Left kidney (tissue), 2 donors: Measurements from ENCODE around the gene ATP9A. TPM values are rescaled to one million over a fixed set of nuclear protein-coding genes. Genes with fewer than 3 reads are reported as not detected.
"Not testable (repeated sequence)": the region's sequence is repeated elsewhere in the genome, so short reads cannot be mapped to it uniquely, and the experiment has no call there.

ENCODE experiments used
- DNase-seq: peaks from one replicate; pipeline ENCODE4 v3.0.0-alpha.2; 2013
- polyA plus RNA-seq: library from polyadenylated mRNA; unstranded; fragments of 120-200 nt; gene quantifications from one replicate; pipeline ENCODE4 v1.2.1, GENCODE V29; 2013; ENCODE audit not compliant: insufficient read length

Gene ATP9A
- polyA plus RNA-seq, 1 donor, result 62.4 TPM

DNA sequence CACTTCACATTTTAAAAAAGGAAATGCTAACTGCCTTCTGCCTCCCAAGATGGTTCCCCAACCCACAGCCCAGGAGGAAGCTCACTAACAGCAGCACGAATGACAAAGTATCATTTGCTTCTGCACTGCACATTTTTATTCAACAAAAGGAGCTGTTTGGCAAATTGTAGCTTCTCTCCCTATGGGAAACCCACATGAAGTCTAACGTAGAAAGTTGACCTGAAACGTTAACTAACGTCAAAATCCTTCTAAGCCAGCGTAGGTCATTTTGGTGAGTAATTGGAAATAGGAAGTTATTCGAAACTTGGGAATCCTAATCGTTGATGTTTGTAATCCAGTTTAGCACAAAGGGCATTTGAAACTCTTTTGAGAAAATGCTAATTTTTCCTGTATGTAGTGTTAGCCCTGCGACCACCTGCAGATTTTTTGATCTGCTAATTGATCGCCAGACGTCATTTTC lies 31.2 kb upstream of the ATP9A start:
- DNase-seq, result no peak

DNA sequence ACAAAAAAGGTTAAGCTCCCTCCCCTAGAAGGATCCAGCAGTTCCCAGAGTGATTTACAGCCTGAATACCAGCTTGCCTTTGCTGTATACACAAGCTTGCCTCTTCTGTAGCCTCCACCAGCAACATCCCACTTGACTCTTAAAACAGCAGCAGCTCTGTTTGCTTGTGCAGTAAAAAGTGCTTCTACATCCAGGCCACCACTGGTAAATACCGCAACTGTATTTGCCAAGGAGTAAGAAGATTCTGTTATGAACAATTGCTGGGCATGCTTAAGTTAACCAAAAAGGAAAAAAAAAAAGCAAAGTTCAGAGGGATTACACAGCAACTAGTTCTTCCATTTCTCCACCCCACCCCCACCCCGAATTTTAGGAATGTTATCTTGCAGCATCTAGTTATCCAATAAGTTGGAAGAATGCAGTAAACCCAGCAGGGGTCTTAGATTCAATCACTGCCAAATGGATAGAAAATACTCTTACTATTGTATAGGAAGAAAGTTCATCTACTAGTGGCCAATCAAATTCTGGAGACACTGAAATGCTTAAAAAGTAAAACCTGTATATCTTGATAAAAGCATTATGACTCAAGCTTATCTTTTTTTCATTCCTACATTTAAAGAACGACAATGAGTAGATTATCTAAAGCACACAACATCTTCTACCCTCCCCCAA lies 29.3 kb upstream of the ATP9A start:
- DNase-seq, result no peak

DNA sequence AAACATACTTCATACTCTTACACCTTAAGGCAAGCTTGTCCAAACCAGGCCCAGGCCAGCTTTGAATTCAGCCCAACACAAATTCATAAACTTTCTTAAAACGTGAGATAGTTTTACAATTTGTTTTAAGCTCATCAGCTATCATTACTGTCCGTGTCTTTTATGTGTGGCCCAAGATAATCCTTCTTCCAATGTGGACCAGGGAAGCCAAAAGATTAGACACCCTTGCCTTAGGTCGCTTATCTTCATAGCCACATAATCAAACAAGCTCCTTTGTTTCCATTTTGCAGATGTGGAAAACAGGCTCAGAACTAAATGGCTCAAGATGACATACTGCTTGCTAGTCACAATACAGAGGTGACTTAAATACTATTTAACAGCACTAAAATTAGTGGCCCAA lies 28.1 kb upstream of the ATP9A start:
- no peak for DNase-seq

DNA sequence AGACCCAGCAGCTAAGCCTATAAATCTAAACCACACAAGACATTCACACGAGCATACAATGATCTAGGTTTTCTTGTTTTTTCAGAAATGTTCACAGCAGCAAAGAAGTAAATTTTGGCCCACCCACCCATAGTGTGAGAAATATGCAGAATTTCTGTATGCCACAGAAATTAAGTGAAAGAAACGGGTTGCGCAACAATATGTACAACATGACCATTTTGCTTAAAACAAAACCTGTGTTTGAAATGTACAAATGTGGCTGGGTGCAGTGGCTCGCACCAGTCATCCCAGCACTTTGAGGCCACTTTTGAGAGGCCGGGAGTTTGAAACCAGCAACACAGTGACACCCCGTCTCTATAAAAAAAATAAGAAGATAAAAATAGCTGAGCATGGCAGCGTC lies 24.8 kb upstream of the ATP9A start:
- no peak for DNase-seq

DNA sequence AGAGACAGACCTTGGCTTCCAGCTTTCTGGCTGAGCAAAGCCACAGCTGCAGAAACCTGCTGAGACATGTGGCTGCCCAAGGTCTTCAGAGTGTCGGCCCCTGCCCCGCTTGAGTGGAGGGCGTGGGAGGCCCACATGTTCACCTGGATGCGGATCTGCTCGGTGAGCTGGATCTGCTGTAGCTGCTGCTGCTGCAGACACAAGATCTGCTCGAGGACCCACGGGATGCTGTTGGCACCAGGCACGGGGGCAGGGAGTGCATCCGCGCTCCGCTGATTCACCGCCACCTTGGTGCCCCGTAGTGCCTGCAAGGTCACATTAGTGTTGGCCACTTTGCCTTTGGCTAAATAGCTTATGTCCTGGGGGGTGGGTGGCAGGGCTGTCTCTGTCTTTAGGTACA lies 23.4 kb upstream of the ATP9A start:
- no peak for DNase-seq

DNA sequence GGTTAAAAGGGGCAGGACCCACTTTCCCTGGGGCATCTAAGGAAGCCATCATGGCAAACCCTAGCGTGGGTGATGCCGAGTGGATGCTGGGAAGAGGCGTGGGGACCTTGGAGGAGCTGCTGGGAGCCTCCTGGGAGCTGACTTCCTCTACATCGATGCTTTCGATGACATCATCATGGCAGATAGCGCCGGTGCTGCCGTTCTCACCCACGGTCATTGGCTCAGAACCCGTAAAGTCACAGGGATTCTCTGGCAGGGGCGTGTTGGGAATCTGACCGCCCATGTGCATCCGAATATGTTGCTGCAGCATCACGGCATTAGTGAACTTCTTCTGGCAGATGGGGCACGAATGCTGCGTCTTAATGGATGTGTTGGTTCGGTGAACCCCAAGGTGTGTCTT lies 22.1 kb upstream of the ATP9A start:
- DNase-seq, result no peak

DNA sequence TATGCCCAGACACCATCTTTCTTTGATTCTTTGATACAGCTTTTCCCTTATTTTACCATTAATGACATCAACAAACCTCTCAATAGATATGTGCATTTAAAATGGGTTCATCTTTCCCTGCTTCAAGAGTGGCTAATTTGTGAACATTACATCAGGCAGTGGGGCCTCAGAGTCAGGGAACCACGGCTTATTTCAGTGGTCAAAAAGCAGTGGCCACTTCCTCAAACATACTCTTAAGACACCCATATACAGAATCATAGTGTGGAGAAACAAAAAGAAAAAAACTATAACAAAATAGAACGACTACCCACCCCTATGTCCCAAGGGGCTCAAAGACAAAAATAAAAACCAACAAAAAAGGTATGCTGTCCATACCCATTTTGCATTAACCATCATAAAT lies 21.2 kb upstream of the ATP9A start:
- DNase-seq, result no peak

DNA sequence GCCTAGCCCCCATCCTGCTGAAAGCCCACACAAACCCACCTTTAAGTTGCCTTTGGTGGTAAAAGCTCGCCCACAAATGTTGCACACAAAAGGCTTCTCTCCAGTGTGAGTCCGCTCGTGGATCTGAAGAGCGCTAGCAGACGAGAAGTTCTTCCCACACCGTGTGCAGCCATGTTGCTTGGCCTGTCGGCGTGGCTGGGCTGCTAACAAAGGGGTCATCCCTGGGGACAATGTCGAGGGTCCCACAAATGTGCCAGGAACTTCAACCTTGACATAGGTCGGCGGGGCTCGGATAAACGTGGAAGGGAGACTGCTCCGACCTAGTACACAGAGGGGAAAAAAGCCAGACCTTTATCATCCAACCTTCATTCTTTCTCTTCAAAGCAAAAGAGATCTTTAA lies 20.6 kb upstream of the ATP9A start:
- DNase-seq, result no peak

DNA sequence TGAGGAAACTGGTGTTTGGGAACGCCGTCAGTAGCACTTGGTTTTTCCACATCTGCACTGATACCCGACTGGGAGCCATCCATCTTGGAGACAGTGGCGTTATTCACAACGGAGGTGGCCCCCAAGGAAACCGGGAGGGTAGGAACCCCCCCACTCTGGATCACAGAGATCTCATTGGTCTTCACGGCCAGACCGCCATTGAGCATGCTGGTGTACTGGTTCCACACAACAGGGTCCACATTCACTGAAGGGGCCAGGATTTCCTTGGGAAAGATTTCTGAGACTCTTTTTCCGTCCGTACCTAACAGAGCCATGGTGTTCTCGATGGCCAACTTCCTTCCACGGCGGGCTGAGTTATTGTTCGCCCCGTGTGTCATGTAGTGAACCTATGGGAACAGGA lies 16.1 kb upstream of the ATP9A start:
- no peak for DNase-seq

DNA sequence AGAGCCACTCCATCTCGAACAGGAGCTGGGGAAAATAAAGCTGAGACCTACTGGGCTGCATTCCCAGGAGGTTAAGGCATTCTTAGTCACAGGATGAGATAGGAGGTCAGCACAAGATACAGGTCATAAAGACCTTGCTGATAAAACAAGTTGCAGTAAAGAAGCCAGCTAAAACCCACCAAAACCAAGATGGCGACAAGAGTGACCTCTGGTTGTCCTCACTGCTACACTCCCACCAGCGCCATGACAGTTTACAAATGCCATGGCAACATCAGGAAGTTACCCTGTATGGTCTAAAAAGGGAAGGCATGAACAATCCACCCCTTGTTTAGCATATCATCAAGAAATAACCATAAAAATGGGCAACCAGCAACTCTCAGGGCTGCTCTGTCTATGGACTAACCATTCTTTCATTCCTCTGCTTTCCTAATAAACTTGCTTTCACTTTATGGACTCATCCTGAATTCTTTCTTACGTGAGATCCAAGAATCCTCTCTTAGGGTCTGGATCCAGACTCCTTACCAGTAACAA lies 10.1 kb upstream of the ATP9A start:
- DNase-seq, result not testable (repeated sequence)

DNA sequence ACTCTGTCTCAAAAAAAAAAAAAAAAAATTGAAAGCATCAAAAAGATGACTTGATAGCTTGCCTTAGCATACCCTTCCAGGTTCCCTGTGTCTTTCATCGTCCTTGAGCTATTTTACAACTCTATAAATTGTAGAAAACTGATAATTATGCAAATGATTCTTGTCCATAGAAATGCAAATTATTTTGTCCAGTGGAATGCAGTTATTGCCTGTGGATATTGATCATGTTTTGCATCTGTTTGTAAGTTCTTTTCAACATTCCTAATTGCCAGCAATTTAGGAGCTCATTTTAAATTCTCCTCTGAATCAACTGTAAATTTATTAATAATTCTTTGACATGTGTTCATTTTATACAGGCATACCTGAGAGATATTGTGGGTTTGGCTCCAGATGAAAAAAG lies 7.1 kb upstream of the ATP9A start:
- no peak for DNase-seq

DNA sequence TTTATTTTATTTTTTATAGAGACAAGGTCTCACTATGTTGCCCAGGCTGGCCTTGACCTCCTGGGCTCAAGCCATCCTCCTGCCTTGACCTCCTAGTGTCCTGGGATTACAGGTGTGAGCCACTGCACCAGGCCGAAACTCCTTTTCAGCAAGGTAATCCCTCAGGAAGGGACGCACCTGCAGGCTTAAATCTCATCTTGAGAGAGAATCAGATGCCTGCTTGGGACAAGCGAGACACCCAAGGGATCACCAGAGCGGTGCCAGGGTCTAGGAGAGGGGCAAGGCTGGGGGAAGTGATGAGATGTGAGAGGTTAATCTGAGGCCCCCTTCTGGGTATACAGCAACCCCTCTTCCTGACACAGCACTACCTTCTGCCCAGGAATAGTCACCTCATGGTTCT lies 4.0 kb upstream of the ATP9A start:
- no peak for DNase-seq

DNA sequence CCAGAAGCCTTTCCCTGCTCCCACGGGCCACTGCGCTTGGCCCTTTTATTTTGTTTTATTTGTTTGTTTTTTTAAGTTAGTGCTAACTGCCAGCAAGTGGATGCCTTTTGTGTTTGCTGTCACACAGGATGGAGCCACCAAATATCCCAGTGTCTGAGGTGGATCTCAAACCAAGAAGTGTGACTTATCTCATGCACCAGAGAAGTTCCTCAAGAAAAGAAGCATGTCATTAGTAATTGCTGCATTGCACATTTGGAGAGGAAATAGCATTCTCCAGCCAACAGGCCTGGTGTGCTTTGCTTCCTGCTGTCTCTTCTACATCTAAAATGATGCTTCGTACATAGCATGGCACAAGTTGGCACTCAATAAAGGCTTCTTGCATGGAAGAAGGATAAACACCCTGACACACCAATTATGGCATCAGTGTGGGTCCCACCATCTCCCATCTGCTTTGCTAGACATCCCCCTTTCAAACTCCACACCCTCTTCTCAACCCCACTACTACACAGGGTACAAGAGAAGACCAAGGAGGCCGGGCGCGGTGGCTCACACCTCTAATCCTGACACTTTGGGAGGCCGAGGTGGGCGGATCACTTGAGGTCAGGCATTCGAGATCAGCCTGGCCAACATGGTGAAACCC lies 1.9 kb upstream of the ATP9A start:
- DNase-seq, result no peak

DNA sequence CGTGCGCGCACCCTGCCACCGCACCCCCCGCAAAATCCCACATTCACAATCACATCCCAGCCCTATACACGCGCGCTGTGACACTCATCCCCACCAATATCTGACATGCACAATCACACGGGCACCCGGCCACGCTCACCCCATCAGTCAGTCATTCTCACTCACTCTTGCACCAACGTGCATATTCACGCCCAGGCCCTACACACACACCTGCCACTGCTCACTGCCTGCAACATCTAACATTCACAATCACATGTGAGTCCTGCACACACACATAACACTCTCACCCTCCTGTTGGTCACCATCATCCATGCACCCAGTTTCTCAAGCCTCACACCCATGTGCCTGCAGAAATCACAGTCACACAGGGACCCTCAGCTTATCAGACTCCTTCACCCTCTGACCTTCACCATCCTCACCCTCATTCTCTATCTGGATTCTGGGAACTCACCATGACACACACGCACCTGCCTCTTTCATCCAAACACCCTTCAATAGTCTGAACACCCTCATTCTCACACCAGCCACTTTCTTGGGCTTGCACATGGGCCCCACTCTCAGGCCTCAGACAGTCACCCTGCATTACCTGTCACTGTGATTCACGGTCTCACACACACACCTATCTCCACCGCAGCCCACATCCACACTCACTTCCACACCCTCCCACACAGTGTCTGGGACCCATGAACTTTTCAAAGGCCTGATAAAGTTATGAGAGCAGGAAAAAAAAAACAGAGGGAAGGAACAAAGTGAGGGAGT lies 748 bp upstream of the ATP9A start:
- DNase-seq, result no peak

DNA sequence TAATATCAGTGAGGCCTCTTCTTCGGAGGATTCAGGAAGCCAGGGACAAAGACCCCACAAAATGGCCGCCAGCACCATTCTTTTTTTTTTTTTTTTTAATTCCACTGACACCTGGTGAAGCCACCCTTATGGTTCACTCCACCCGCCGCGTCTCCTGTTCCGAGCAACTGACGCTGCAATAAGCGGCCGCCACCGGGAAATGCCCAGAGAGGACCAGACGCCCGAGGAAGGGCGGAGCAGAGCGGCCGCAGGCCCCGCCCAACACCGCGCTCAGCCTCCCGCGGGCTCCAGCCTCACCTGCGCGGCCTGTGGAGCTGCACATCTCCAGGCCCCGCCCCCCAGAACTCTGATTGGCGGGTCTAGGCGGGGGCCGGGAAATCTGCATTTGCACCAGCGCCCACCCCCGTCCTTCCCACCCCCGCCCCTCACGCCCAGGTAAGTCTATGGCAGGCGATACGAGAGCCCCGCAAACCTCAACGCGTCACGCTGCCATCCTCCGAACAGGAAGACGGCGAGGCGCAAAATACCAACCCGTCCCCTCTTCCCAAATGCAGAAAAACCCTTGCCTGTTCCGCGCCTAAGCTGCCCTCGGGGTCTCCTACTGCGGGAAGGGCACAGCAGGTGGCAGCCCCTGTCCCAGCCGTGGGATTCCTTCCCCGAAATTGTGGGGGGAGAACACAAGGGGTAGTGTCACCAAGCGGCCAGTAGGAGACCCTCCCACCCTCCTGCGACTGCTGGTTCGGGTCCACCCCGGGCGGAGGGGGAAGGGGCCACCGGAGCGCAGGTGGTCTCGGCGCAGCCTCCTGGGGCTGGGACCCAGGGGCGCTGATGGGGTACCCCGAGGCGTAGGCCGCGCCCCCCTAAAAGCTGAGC lies 960 bp downstream of the ATP9A start:
- peak; percentile 78 for DNase-seq

DNA sequence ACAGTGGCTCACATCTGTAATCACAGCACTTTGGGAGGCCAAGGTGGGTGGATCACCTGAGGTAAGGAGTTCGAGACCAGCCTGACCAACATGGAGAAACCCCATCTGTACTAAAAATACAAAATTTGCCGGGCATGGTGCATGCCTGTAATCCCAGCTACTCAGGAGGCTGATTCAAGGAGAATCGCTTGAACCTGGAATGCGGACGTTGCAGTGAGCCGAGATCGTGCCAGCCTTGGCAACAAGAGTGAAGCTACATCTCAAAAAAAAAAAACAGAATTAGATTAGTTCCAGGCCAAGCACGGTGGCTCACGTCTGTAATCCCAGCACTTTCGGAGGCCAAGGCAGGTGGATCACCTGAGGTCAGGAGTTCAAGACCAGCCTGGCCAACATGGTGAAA lies 2.8 kb downstream of the ATP9A start:
- not testable (repeated sequence) for DNase-seq

DNA sequence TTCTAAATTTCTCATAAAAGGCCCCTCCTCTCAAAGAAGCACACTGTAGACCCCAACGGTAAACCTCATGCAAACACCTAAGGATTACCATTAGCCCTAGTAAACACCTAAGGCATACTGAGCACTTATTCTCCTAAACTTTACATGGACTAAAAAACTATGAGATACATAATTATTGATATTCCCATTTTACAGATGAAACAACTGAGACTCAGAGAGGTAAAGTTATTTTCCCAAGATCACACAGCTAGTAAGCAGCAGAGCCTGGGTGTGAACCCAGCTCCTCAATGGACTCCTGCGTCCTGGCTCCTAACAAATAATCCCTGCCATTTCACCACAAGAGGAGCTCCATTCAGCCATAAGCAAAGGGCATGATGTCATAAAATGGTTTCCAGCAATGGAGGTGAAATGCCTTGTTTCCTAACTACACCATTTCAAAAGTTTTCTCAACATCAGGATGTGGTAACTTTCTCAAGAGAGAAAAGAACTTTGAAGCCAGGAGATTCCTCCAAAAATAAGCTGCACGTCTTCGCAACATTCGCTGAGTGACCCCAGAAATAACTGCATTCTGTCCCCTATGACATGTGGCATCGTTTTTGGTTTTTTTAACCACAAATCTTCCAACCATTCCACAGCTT lies 4.1 kb downstream of the ATP9A start:
- no peak for DNase-seq

DNA sequence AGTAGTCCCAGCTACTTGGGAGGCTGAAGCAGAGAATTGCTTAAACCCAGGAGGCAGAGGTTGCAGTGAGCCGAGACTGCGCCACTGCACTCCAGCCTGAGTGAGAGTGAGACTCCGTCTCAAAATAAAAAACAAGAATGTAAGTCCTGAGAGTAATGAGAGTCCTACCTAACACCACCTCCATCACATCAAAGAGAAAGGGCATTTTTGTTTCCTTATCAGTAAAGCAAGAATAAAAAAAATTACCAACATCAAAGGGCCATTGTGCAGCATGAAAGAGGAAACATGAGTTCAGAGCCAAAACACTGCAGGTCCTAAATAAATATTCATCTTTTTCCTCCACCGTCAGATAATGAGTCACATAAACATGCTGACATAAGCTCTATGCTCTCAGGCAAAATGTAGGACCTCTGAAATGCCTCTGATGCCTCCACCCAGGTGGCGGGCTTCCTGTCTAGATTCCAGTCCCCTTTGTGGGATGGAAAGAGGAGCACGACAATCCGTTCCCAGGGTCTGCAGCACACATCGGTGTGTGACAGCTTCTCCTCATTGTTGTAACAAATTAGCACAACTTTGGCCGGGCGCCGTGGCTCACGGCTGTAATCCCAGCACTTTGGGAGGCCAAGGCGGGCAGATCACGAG lies 7.2 kb downstream of the ATP9A start:
- no peak for DNase-seq

DNA sequence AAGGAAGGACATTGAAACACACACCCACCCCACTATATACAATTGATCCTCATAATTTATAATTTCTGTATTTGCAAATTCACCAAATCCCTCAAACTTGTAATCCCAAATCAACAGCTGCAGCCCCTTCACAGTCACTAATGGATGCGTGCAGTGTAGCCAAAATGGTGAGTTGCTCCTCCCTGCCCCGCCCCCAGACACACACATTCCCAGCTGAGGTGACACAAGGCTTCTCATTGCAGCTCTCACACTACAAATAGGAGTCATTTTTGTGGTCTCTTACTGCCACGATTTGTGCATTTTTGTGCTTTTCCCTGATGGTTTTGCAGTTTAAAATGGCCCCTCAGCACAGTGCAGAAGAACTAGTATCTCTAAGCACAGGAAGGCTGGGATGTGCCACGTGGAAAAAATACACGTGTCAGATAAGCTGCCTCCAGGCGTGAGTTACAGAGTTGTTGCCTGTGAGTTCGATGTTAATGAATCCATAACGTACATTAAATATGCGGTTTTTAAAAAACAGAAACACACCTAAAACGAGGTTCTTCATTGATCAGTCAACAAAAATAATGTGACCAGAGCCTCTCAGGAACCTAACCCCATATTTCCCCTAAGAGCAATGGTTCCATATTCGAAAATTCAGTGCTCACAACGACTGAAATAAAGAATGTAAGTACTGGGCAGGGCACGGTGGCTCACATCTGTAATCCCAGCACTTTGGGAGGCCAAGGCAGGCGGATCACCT lies 8.2 kb downstream of the ATP9A start:
- DNase-seq, result no peak

DNA sequence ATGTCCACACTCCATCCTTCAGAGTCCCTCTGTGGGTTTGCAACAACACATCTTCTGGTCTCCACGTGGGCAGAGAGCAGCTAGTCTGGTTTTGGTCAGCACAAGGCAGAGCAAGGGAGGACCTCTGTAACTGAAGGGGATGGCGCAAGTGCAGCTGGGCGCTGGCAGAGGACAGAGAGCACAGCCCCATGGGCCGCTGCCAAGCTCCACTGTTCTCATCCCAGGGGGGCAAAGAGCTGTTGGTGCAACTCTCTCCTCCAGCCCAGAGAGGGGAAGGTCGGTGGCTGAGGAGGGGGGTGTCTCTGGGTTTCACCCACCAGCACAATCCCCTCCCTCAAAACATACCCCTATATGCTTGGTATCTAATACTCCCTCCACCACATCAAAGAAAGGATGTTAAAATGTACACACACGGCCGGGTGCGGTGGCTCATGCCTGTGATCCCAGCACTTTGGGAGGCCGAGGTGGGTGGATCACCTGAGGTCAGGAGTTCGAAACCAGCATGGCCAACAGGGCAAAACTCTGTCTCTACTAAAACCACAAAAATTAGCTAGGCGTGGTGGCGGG lies 9.1 kb downstream of the ATP9A start:
- DNase-seq, result no peak
